ENCODE data around the gene WIPF2. TPM values are rescaled to one million over a fixed set of nuclear protein-coding genes. Genes with fewer than 3 reads are reported as not detected.

WIPF2 gene
- polyA plus RNA-seq, 1 experiment: 8.1 TPM

GRCh38 chr17:40317880-40318829 lies 99.1 kb downstream of the WIPF2 start:
- Histone ChIP-seq H3K27me3 (ENCODE audit: control insufficient read depth, insufficient read depth, low read length) (no peaks in the 10 kb centered on the region), H3K4me3 (ENCODE audit: low read depth, low read length) (peak overlapping the region; percentile 82), H3K9me3 (ENCODE audit: control insufficient read depth, insufficient read depth, low read length) (peaks cover 2% of the 10 kb centered on the region; the same call in 1 of the 2 replicates), H3K27ac (ENCODE audit: low read depth, low read length) (peak overlapping the region; percentile 78)
- CTCF ChIA-PET: interaction anchor here (0.6 to 4.7 kb wide), 16 partner anchors 13 to 996 kb away, joined by 3 to 99 read pairs (median 4); partner anchors contain the start of gene WIPF2
- no peak for TF ChIP-seq CTCF (IDR thresholded peaks at IDR 0.05; ENCODE audit: low read depth, low read length)
- POLR2A ChIA-PET: interaction anchor here (0.7 to 2.0 kb wide), 4 partner anchors 10 to 154 kb away, joined by 3 to 10 read pairs (median 6); partner anchors contain the start of gene RARA
- DNase-seq (ENCODE audit: low read depth, low spot score): peak; percentile 90

GRCh38 chr17:40318830-40319391 lies 99.8 kb downstream of the WIPF2 start:
- H3K27ac ChIP-seq (ENCODE audit: low read depth, low read length): no peak overlapping the region
- POLR2A ChIA-PET: interaction anchor here (0.7 kb wide), 1 partner anchor 154 kb away, joined by 3 read pairs; no protein-coding TSS in a partner anchor
- peak; percentile 38 for TF ChIP-seq CTCF (IDR thresholded peaks at IDR 0.05; ENCODE audit: low read depth, low read length)

GRCh38 chr17:40319651-40320540 lies 100.8 kb downstream of the WIPF2 start:
- ChIA-PET CTCF (interaction anchor here (0.7 to 1.7 kb wide), 6 partner anchors 11 to 101 kb away, joined by 3 to 5 read pairs (median 4); partner anchors contain the start of genes RARA and WIPF2), POLR2A (no interaction called here)
- H3K27me3 ChIP-seq (ENCODE audit: control insufficient read depth, insufficient read depth, low read length): no peaks in the 10 kb centered on the region
- no peak overlapping the region for H3K27ac ChIP-seq (ENCODE audit: low read depth, low read length)
- peak overlapping the region; percentile 82 for H3K4me3 ChIP-seq (ENCODE audit: low read depth, low read length)
- no peak for DNase-seq (ENCODE audit: low read depth, low spot score)
- no peak for TF ChIP-seq CTCF (IDR thresholded peaks at IDR 0.05; ENCODE audit: low read depth, low read length)
- peaks cover 2% of the 10 kb centered on the region; the same call in 1 of the 2 replicates for H3K9me3 ChIP-seq (ENCODE audit: control insufficient read depth, insufficient read depth, low read length)

More at GRCh38 chr17:40318830-40319391, 99.8 kb downstream of the WIPF2 start:
- Histone ChIP-seq H3K27me3 (ENCODE audit: control insufficient read depth, insufficient read depth, low read length) (no peaks in the 10 kb centered on the region), H3K9me3 (ENCODE audit: control insufficient read depth, insufficient read depth, low read length) (peaks cover 2% of the 10 kb centered on the region; the same call in 1 of the 2 replicates), H3K4me3 (ENCODE audit: low read depth, low read length) (peak overlapping the region; percentile 82)
- DNase-seq (ENCODE audit: low read depth, low spot score): no peak
- CTCF ChIA-PET: interaction anchor here (0.7 to 1.7 kb wide), 7 partner anchors 10 to 100 kb away, joined by 3 to 5 read pairs (median 3); partner anchors contain the start of genes RARA and WIPF2

- Histone ChIP-seq H3K4me3 (ENCODE audit: low read depth, low read length) (peak overlapping the region; percentile 82), H3K27ac (ENCODE audit: low read depth, low read length) (peak overlapping the region; percentile 21), H3K9me3 (ENCODE audit: control insufficient read depth, insufficient read depth, low read length) (peaks cover 2% of the 10 kb centered on the region; the same call in 1 of the 2 replicates), H3K27me3 (ENCODE audit: control insufficient read depth, insufficient read depth, low read length) (no peaks in the 10 kb centered on the region)
- DNase-seq (ENCODE audit: low read depth, low spot score): no peak
- ChIA-PET CTCF (interaction anchor here (0.8 kb wide), 1 partner anchor 34 kb away, joined by 3 read pairs; no protein-coding TSS in a partner anchor), POLR2A (interaction anchor here (1.2 kb wide), 1 partner anchor 21 kb away, joined by 4 read pairs; no protein-coding TSS in a partner anchor)
- TF ChIP-seq CTCF (IDR thresholded peaks at IDR 0.05; ENCODE audit: low read depth, low read length): no peak
Observed at GRCh38 chr17:40320756-40321523, 101.8 kb downstream of the WIPF2 start.

Measured in AG04450 (cell line).